Stimulated activated CD4-positive, alpha-beta T cell treated with anti-CD3 and anti-CD28 coated beads, Interleukin-12 subunit alpha, Interleukin-12 subunit beta, amount 100 ng/mL, for 48 hours (primary cell): Measurements from ENCODE around the gene RPTOR.

Source experiments
- DNase-seq, 3 donors: peaks; one replicate each; pipeline ENCODE4 v3.0.0-alpha.2; 2020; ENCODE audit warnings: low read depth in 2 of 3, low spot score in 1 of 3

Gene RPTOR

DNA sequence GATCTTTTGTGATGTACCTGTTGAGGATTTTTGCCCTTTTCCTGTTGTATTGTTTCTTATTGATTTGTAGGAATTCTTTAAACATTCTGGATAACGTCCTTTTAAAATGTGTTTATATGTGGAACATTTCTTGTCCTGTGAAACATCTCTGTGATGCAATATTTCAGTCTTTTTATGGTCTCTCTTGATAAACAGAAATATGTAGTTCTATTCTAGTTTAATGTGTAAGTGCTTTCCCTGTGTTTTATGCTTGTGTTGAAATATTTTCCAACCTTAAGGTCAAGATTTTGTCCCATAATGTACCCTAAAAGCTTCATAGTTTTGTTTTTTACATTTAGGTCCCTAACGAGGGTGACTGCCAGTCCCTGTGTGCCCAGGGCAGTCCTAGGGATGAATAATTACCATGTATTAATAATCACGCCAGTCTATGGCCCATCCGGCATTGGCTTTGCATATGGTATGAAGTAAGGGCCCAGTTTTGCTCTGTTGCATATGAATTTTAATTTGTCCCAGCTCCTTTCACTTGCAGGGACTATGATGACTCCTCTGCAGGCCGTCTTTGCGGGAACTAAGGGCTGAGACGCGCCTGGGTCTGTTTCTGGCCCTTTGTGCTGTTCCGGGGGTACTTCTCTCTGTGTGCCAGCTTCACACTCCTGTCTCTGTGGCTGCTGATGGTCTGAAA lies 44.2 kb downstream of the RPTOR start:
- no peak for DNase-seq

- no peak for DNase-seq
Observed at GRCh38 chr17:80591788-80592187, 47.1 kb downstream of the RPTOR start.

DNA sequence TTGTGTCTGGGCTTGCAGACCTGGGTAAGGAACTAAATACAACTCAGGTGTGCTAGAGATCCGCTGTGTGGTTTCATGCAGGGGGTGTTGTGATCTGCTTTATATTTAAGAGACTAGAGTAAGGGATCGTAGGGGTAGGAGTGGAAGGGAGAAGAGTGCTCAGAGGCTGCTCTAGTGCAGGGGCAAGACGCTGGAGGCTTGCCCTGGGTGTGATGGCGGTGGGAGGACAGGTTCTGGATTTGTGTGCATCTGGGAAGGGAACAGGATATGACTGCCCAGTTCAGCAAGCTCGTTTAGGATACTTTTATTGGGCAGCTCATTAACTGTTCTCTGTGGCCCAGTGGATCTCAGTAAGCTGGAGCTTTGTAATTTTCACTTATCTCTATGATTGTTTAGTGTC lies 47.6 kb downstream of the RPTOR start:
- no peak for DNase-seq

GRCh38 chr17:80593181-80593580 lies 48.5 kb downstream of the RPTOR start:
- DNase-seq = no peak

DNA sequence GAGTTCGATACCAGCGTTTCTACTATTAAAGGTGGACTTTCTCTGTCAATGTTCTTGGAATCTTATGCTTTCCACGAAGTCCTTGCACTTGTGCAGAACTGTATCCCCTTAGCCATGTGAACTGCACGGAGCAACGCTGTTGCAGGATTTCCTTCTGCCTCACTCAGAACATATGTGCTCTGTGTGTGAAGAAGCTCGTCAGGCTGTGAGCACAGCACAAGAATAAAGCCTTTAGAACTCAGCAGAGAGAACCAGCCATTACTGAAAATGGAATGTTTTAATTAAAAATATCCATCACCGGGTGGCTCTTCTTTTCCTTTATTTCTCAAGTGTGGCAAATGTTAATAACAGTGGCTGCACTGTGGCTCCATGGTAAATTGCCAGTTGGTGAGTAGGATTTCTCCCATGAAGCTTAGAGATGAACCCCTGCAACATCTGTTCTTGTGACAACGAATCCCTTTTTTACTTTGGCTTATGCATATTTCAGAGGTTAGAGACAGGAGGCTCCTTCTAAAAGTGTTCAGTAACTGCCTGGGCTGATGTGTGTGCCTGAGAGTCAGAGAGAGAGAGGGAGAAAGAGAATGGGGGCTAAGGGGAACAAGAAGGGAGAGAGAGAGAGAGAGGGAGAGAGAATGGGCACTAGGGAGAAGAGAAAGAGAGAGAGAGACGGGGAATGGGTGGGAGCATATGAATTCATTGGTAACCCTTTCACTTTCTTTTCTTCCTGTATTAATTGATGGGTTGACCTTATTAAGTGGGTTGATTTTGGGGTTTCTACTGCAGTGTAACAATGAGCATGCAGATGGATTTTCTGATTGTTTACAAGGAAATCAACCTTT lies 50.0 kb downstream of the RPTOR start:
- no peak for DNase-seq

DNA sequence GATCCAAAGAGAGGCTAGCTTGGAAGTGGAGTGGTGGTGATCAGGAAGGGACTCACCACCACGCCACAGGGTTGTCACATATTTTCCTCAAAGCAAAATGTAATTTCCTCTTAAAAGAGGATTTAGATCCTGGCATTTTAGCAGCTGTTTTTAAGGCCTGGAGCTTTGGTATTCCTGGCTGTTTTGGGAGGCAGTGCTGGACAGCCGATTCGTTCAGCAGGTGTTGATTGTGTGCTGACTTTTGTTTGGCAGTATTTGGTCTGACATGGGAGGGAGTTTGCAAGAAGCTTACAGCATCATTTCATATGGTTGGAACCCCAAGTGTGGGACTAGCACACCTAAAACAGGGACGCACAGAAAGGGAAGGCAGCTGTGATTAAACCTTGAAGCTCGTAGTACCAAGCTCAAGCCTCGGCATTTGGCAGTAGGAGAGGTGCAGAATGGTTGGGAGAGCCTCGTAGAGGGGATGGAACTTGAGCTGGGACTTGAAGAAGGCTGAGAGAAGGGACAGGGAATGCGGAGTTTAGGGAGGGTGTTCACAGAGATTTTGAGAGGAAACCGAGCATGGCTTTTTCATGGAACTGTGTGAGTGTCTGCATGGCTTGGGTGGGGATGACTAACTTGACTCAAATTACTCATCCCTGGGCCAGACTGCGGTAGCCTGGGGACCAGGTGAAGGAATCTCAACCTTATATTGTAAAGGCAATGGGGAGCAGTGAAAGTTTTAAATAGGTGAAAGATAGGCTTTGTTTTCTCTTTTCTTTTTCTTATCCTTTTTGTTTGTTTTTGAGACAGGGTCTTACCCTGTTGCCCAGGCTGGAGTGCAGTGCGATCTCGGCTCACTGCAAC lies 52.3 kb downstream of the RPTOR start:
- DNase-seq = no peak

GRCh38 chr17:80598813-80599545 lies 54.3 kb downstream of the RPTOR start:
- DNase-seq = no peak

- no peak for DNase-seq
Observed at GRCh38 chr17:80599546-80600305, 55.1 kb downstream of the RPTOR start.

DNA sequence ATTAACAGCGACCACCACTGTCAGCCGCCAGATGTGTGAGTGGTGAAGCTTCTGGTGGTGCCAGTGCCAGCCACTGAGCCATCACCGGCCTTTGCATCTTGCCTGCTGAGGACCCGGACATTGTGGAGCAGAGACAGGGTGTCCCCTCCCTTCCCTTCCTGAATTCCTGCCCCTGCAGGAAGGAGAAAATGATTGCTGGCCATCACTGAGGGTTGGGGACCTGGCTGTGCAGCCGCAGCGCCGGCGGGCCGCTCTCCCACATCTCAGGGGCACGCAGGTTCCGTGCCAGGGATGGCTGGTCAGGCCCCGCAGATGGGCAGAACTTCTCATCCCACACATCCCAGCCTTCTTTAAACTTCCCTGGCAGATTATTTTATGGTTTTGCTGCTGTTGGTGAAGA lies 56.5 kb downstream of the RPTOR start:
- no peak for DNase-seq

DNA sequence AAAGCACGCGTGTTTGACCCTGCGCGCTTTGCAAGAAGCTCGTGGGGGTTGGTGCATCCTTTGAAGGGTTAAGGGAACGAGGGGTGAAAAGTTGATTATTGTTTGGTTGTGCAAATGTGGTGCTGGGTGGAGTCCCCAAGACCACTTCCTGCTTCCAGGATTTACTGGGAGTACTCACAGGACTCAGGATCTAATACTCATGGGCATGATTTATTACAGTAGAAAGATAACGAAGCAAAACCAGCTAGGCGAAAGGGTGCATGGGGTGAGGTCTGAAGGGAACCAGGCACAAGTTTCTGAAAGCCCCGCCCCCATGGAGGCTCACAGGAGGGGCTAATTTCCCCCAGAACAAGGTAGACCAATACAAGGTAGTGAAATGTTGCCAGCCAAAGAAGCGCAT lies 58.8 kb downstream of the RPTOR start:
- no peak for DNase-seq

- no peak for DNase-seq
Observed at GRCh38 chr17:80604009-80604669, 59.5 kb downstream of the RPTOR start.

DNA sequence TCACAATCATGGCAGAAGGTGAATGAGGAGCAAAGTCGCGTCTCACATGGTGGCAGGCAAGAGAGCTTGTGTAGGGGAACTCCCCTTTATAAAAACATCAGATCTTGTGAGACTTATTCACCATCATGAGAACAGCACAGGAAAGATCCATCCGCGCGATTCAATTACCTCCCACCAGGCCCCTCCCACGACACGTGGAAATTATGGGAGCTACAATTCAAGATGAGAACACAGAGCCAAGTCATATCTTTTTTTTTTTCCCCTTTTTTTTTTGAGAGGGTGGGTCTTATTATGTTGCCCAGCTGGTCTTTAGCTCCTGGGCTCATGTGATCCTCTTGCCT lies 60.0 kb downstream of the RPTOR start:
- DNase-seq = no peak

DNA sequence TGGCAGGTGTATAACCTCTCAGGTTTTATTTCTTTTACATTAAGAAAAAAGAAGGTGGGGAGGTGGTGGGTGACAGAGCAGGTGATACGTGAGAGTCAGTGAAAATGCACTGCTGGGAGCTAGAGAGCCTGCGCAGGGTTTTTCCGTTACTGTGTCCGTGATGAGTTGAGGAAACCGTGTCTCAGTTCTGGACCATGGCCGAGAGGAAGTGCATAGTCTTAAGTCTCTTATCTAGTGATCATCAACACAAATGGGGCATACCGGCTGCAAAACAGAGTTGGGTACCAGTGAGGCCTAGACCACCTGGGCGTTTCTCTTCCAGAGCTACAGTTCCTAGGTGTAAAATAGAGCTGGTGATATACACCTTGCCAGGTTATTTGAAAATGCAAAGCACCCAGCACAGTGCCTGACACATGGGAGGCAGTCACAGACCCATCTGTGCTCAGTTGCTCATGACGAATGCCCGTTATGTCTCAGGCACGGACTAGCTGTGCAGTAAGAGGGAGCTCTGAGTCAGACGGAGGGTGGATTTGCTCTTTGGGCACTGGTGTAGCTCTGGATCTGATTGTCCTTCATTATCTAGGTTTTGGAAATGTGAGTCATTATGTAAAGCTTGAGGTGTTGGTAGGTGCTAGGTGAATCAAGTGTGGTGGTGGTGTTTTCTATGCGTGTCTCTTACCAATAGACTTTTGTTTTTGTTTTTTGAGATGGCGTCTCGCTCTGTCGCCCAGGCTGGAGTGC lies 60.9 kb downstream of the RPTOR start:
- DNase-seq = peak; percentile 61 to 78 (median 69)

DNA sequence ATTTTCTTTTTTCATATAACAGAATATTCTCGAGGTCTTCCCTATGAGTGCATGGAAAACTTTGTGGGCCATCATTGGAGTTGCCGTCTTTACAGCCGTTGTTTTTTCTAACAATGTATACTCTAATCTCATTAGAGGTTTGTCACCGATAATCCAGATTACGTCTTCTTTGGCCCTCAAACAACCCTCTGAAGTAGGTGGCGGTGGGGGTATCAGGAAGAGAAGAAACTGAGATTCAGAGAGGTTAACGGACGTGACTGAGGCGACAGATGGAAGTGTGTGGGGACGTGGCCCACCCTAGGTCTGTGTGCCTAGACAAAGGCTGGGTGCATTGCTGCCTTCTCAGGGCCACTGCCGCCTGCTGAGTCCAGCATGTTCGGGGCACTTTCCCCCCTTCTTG lies 63.7 kb downstream of the RPTOR start:
- DNase-seq = no peak

DNA sequence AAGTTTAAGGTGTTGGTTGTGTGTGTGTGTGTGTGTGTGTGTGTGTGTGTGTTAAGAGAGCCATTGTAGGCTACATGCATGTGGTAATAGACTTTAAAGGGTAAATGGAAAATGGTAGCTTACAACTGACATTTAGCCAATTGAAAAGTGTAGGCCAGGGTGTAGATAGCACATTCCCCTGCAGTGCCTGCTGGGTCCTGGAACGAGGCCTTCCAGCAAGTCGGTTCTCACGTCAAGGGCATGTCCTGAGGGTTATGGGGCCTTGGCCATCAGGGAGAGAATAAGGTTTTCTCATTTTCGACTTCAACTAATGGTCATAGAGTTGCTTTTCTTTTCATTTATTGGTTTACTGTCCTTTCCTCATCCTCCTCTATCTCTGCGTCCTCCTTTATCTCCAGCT lies 65.1 kb downstream of the RPTOR start:
- DNase-seq = no peak

DNA sequence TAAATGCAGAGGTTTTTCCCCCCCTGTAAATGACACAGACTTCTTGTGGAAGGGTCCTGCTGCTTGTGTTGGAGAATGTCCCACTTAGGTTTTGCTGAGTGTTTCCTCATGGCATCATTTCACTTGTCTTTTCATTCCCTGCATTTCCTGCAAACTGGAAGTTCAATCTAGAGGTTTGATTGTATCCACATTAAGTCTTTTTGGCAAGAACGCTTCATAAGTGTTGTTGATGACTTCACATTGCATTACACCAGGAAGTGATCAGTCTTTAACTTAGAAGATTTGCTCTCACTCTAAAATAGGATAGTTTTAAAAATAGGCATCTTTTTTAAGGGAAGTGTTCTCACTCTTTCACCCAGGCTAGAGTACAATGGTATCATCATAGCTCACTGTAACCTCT lies 67.2 kb downstream of the RPTOR start:
- DNase-seq = no peak

DNA sequence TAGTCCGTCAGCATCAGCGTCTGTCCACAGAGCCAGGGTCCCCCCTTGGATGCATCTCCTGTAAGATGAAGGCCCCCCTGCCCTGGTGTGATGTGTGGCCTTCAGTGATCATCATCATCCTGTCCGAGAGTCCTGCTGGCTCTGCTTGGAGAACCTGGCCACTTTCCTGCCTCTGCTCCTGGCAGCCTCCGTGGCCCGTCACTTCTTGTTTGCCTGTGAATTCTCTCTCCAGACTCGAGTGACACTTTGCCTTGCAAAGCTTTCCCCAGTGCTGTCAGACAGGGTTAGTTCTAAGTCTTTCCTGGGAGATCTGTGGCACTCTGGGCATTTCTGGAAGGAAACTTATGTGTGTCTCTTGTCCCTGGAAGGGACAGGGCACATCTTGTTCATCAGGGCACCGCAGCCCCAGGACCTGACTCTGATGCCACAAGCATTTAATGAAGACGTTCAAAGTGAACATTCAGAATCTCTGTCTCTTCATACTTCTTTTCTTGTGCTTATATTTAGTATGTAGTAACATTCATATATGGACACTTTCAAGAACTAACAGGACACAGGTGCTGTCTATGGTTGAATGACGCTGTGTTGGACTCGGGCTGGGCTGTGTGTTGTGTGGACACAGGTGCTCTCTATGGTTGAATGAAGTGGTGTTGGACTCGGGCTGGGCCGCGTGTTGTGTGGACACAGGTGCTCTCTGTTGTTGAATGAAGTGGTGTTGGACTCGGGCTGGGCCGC lies 68.5 kb downstream of the RPTOR start:
- DNase-seq = no peak

- no peak for DNase-seq
Observed at GRCh38 chr17:80613732-80614071, 69.1 kb downstream of the RPTOR start.
